ENCODE data around the gene MRFAP1L1. TPM values are rescaled to one million over a fixed set of nuclear protein-coding genes. Genes with fewer than 3 reads are reported as not detected.

MRFAP1L1 gene
- total and polyA plus RNA-seq, 2 experiments from 2014 or later: 61.6 to 73.8 TPM

DNA sequence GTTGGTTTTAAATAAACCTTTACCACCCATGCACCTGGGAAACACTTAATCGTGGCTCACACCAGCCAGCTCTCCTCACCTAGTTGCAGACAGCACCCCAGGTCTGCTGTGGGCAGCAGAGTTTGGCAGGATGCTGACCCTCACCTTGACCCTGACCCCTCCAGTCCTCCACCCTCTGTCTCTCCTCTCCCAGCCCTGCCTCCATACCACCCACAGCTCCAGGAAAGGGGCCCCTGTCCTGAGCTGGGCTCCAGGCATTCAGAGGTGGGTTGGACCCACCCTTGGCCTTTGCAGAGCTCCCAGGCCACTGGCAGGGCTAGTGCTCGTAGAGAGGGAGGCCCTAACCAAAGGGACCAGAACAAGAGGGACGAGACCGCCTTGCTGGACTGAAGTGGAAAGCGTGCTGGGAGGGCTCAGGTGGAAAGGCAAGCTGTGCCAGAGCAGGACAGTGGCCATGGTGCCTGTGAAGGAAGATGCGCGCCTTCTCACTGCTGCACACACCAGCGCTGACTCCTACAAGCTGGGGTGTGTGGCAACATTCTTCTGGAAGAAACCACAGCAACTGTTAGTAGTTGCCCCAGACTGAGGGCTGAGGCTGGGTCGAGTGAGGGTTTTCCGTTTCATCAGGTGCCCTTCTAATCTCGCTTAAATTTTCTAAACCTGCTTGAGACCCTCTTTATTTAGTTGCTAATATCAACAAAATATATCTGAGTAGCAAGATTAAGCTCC is 26.6 kb downstream of the MRFAP1L1 start:
- H3K4me1 ChIP-seq (ENCODE audit: insufficient read depth): no peaks in the 10 kb centered on the region
- H3K27me3 Mint-ChIP-seq (ENCODE audit: insufficient read depth, low read depth, poor library complexity): peaks cover 16% of the 10 kb centered on the region
- no peak for ATAC-seq
- no peaks in the 10 kb centered on the region; the same call in 2 of the 3 replicates for H3K4me1 Mint-ChIP-seq
- H3K9me3 Mint-ChIP-seq: peaks cover 14% of the 10 kb centered on the region
- H3K27ac ChIP-seq (ENCODE audit: low read depth): no peak overlapping the region
- H3K27me3 ChIP-seq (ENCODE audit: insufficient read depth): no peaks in the 10 kb centered on the region
- H3K9me2 ChIP-seq (ENCODE audit: insufficient read depth): no peaks in the 10 kb centered on the region
- H3K4me2 ChIP-seq: no peak overlapping the region
- no peak overlapping the region for H2AFZ ChIP-seq
- H3K79me2 ChIP-seq (replicated peaks; ENCODE audit: insufficient read depth): no peaks in the 10 kb centered on the region
- H4K20me1 ChIP-seq (replicated peaks; ENCODE audit: insufficient read depth): no peaks in the 10 kb centered on the region; the same call in 1 of the 2 replicates
- H3F3A ChIP-seq (replicated peaks; ENCODE audit: low read depth): no peaks in the 10 kb centered on the region
- TF ChIP-seq, protein P1, sequence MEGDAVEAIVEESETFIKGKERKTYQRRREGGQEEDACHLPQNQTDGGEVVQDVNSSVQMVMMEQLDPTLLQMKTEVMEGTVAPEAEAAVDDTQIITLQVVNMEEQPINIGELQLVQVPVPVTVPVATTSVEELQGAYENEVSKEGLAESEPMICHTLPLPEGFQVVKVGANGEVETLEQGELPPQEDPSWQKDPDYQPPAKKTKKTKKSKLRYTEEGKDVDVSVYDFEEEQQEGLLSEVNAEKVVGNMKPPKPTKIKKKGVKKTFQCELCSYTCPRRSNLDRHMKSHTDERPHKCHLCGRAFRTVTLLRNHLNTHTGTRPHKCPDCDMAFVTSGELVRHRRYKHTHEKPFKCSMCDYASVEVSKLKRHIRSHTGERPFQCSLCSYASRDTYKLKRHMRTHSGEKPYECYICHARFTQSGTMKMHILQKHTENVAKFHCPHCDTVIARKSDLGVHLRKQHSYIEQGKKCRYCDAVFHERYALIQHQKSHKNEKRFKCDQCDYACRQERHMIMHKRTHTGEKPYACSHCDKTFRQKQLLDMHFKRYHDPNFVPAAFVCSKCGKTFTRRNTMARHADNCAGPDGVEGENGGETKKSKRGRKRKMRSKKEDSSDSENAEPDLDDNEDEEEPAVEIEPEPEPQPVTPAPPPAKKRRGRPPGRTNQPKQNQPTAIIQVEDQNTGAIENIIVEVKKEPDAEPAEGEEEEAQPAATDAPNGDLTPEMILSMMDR (conservative IDR thresholded peaks at IDR 0.05; ENCODE audit: low read depth in 2 of 2): no peak
- no peak for TF ChIP-seq ZNF114 (CRISPR knock-in tag; IDR thresholded peaks at IDR 0.05)
- TF ChIP-seq, protein P2, sequence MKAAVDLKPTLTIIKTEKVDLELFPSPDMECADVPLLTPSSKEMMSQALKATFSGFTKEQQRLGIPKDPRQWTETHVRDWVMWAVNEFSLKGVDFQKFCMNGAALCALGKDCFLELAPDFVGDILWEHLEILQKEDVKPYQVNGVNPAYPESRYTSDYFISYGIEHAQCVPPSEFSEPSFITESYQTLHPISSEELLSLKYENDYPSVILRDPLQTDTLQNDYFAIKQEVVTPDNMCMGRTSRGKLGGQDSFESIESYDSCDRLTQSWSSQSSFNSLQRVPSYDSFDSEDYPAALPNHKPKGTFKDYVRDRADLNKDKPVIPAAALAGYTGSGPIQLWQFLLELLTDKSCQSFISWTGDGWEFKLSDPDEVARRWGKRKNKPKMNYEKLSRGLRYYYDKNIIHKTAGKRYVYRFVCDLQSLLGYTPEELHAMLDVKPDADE (IDR thresholded peaks at IDR 0.05): no peak
- TF ChIP-seq, protein P3, sequence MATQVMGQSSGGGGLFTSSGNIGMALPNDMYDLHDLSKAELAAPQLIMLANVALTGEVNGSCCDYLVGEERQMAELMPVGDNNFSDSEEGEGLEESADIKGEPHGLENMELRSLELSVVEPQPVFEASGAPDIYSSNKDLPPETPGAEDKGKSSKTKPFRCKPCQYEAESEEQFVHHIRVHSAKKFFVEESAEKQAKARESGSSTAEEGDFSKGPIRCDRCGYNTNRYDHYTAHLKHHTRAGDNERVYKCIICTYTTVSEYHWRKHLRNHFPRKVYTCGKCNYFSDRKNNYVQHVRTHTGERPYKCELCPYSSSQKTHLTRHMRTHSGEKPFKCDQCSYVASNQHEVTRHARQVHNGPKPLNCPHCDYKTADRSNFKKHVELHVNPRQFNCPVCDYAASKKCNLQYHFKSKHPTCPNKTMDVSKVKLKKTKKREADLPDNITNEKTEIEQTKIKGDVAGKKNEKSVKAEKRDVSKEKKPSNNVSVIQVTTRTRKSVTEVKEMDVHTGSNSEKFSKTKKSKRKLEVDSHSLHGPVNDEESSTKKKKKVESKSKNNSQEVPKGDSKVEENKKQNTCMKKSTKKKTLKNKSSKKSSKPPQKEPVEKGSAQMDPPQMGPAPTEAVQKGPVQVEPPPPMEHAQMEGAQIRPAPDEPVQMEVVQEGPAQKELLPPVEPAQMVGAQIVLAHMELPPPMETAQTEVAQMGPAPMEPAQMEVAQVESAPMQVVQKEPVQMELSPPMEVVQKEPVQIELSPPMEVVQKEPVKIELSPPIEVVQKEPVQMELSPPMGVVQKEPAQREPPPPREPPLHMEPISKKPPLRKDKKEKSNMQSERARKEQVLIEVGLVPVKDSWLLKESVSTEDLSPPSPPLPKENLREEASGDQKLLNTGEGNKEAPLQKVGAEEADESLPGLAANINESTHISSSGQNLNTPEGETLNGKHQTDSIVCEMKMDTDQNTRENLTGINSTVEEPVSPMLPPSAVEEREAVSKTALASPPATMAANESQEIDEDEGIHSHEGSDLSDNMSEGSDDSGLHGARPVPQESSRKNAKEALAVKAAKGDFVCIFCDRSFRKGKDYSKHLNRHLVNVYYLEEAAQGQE (IDR thresholded peaks at IDR 0.05; ENCODE audit: unreplicated experiment): no peak
- no peak for TF ChIP-seq NANOG (IDR thresholded peaks at IDR 0.05; ENCODE audit: borderline replicate concordance)
- TF ChIP-seq JUNB (IDR thresholded peaks at IDR 0.05; ENCODE audit: unreplicated experiment): no peak
- no peak for TF ChIP-seq EZH2phosphoT487 (IDR thresholded peaks at IDR 0.05; ENCODE audit: unreplicated experiment)
- no peak for TF ChIP-seq CREB1 (CRISPR knock-in tag; IDR thresholded peaks at IDR 0.05; ENCODE audit: low read depth)
- TF ChIP-seq STAT1 (IDR thresholded peaks at IDR 0.05; ENCODE audit: unreplicated experiment): no peak
- TF ChIP-seq POLR2AphosphoS5 (IDR thresholded peaks at IDR 0.05; ENCODE audit: low read depth): no peak
- TF ChIP-seq ZNF331 (CRISPR knock-in tag; IDR thresholded peaks at IDR 0.05; ENCODE audit: low read depth): no peak
- TF ChIP-seq, protein P4, sequence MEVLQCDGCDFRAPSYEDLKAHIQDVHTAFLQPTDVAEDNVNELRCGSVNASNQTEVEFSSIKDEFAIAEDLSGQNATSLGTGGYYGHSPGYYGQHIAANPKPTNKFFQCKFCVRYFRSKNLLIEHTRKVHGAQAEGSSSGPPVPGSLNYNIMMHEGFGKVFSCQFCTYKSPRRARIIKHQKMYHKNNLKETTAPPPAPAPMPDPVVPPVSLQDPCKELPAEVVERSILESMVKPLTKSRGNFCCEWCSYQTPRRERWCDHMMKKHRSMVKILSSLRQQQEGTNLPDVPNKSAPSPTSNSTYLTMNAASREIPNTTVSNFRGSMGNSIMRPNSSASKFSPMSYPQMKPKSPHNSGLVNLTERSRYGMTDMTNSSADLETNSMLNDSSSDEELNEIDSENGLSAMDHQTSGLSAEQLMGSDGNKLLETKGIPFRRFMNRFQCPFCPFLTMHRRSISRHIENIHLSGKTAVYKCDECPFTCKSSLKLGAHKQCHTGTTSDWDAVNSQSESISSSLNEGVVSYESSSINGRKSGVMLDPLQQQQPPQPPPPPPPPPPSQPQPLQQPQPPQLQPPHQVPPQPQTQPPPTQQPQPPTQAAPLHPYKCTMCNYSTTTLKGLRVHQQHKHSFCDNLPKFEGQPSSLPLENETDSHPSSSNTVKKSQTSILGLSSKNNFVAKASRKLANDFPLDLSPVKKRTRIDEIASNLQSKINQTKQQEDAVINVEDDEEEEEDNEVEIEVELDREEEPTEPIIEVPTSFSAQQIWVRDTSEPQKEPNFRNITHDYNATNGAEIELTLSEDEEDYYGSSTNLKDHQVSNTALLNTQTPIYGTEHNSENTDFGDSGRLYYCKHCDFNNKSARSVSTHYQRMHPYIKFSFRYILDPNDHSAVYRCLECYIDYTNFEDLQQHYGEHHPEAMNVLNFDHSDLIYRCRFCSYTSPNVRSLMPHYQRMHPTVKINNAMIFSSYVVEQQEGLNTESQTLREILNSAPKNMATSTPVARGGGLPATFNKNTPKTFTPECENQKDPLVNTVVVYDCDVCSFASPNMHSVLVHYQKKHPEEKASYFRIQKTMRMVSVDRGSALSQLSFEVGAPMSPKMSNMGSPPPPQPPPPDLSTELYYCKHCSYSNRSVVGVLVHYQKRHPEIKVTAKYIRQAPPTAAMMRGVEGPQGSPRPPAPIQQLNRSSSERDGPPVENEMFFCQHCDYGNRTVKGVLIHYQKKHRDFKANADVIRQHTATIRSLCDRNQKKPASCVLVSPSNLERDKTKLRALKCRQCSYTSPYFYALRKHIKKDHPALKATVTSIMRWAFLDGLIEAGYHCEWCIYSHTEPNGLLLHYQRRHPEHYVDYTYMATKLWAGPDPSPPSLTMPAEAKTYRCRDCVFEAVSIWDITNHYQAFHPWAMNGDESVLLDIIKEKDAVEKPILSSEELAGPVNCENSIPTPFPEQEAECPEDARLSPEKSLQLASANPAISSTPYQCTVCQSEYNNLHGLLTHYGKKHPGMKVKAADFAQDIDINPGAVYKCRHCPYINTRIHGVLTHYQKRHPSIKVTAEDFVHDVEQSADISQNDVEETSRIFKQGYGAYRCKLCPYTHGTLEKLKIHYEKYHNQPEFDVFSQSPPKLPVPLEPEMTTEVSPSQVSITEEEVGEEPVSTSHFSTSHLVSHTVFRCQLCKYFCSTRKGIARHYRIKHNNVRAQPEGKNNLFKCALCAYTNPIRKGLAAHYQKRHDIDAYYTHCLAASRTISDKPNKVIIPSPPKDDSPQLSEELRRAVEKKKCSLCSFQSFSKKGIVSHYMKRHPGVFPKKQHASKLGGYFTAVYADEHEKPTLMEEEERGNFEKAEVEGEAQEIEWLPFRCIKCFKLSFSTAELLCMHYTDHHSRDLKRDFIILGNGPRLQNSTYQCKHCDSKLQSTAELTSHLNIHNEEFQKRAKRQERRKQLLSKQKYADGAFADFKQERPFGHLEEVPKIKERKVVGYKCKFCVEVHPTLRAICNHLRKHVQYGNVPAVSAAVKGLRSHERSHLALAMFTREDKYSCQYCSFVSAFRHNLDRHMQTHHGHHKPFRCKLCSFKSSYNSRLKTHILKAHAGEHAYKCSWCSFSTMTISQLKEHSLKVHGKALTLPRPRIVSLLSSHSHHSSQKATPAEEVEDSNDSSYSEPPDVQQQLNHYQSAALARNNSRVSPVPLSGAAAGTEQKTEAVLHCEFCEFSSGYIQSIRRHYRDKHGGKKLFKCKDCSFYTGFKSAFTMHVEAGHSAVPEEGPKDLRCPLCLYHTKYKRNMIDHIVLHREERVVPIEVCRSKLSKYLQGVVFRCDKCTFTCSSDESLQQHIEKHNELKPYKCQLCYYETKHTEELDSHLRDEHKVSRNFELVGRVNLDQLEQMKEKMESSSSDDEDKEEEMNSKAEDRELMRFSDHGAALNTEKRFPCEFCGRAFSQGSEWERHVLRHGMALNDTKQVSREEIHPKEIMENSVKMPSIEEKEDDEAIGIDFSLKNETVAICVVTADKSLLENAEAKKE (CRISPR knock-in tag; IDR thresholded peaks at IDR 0.05): no peak
- no peak for TF ChIP-seq EZH2 (IDR thresholded peaks at IDR 0.05; ENCODE audit: low read depth, unreplicated experiment)
- no peak overlapping the region for H3K27ac Mint-ChIP-seq
- H3K36me3 ChIP-seq (ENCODE audit: insufficient read depth): no peaks in the 10 kb centered on the region
- no peak overlapping the region for H3K4me3 ChIP-seq
- no peak for DNase-seq (ENCODE audit: low spot score)
- H3K4me3 Mint-ChIP-seq: no peak overlapping the region
- H3K36me3 Mint-ChIP-seq (ENCODE audit: low read depth): peaks cover 25% of the 10 kb centered on the region
